Activated CD8-positive, alpha-beta memory T cell treated with anti-CD3 and anti-CD28 coated beads, Interleukin-2, amount 50 U/mL, for 48 hours (primary cell): ENCODE results near the gene PWWP3B.
"Not testable (repeated sequence)": the region's sequence is repeated elsewhere in the genome, so short reads cannot be mapped to it uniquely, and the experiment has no call there.

Experiments
- DNase-seq: peaks from one replicate; pipeline ENCODE4 v3.0.0-alpha.2; 2020

Gene PWWP3B

DNA sequence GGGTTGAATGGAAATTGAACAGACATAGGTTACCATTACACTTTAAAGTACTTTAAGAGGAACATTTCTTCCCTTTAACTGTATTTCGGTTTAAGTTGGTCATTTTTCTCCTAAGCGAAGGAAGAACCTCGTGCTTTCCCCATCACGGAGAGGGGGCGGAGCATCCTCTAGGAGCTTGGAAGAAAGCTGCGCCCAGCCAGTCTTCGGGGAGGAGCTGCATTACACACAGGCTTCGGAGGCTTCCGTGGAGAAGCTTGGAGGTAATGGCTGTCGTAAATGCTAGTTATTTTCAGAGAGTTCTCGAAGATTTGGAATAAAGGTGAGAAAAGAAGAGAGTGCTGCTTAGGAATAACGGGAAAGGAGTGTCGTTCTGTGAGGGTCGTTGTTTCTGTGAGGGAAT is at the start of gene PWWP3B:
TSS of gene PWWP3B (plus strand) at position 199 of the 400 bp plus-strand sequence. CDS start 37,128 bp downstream, outside the sequence.
- DNase-seq: no peak

DNA sequence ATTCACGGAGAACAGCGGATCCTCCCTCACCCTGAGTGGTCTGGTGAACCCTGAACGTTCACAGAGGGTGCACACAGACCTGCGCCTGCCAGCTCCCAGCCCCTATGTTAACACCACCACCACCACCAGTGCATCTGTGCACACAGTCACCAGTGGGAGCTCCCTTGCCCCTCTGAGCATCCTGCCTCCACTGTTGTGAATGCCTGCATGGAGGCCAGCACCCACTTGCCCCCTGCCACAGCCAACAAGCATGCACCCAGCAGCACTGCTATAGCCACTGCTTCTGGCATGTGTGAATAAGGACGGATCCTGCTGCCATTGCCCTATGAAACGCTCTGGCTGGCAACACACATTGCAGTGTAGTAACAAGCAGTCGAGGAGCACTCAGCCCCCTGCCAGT is 29.1 kb upstream of the PWWP3B start:
- no peak for DNase-seq

DNA sequence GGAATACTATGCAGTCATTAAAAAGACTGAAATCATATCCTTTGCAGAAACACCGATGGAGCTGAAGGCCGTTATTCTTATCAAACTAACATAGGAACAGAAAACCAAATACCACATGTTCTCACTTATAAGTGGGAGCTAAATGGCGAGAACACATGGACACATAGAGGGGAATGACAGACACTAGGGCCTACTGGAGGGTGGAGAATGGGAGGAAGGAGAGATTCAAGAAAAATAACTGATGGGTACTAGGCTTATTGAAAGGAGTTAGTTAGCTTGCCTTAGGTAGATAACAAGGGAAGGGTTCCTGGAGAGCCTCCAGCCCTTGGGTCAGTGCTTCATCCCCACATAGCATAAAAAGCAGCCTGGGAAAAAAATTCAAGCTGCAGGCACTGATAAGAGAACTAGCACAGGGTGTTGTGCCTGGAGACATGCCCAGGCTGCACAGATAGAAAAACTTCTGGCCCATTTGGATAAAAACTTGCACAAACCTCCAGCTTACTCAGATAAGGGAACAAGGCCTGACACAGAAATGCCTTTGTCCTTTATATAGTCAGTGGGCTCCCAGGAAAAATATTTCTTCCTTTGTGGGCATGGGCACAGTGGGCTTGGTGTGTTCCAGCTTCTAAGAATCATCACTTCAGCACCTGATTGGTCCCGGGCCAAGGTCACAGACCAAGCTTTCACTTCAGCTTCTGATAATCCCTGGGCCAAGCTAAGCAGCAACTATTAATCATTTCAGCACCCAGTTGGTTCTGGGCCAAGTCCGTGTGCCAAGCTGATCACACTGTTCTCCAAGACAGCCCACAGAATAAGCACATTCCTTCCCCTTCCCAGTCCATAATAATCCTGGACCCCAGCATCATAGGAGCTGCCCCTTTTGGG is 23.1 kb upstream of the PWWP3B start:
- no peak for DNase-seq

DNA sequence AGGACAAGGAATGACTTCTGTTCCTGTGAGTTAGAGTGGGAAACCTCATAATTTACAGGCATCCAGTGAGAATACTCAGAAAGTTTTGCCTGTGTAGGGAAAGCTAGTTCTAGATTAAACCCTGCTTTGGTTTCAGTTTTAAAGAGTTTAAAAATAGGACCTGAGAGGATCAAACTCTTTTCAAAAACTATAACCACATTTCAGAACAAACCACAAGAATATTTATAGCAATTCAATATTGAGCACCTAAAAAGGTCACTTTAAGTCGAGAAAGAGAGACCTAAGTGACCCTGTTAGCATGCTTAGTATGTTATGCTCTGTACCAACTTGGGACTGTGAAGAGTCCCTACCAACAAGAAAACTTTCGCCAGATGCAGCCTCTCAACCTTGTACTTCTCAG is 17.4 kb upstream of the PWWP3B start:
- no peak for DNase-seq

DNA sequence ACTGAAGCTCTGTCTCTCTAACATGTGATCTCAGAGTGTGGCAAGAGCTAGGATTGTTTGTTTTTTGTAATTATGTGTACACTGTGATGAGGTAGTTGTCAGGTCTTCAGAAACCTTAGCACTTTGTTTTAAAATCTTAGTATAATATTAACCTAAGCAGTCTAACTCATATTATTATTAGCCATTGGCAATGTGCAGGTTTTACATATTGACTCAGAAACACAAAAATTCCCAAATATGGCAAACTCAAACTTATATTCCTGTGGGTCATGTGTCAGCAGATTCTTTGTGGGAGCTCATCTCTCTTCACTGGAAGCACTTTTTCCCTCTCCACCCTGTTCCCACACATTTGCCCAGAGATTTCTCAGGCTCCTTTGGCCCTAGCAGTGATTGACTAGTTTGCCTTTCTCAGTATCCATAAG is 8.2 kb upstream of the PWWP3B start:
- no peak for DNase-seq

DNA sequence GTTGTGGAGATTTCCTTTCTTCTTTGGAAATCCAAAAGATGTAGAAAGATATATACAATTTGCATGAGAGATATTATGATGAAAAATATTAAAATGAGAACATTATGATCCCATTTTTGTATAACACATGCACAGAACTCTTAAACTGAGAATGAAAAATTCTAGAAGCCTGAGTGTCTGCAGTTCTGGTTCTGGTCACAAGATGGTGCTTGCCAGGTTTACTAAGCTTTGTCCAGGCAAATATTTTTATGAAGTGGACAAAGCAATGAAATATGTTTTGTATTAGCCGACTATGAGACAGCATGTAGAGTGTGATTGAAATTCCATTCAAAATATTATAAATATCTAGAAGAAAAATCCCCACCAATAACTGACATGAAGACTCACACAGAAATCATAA is 2.2 kb downstream of the PWWP3B start:
- DNase-seq: no peak

DNA sequence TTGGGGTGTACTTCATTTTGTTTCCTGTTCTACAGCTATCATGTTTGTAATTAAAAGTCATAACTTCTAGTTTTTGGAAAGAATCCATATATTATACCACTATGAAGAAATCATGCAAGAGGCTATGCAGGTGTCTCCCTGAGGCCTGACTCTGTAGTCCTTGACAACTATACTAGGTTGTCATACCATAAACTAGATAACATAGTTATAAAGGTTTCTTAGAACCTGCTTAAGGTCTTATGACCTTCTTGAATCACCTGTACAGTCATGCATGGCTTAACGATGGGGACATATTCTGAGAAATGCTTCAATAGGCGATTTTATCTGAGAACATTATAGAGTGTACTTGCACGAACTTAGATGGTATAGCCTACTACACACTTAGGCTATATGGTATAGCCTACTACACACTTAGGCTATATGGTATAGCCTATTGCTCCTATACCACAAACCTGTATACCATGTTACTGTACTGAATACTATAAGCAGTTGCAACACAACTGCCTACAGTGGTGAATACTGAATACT is 3.3 kb downstream of the PWWP3B start:
- DNase-seq: no peak

DNA sequence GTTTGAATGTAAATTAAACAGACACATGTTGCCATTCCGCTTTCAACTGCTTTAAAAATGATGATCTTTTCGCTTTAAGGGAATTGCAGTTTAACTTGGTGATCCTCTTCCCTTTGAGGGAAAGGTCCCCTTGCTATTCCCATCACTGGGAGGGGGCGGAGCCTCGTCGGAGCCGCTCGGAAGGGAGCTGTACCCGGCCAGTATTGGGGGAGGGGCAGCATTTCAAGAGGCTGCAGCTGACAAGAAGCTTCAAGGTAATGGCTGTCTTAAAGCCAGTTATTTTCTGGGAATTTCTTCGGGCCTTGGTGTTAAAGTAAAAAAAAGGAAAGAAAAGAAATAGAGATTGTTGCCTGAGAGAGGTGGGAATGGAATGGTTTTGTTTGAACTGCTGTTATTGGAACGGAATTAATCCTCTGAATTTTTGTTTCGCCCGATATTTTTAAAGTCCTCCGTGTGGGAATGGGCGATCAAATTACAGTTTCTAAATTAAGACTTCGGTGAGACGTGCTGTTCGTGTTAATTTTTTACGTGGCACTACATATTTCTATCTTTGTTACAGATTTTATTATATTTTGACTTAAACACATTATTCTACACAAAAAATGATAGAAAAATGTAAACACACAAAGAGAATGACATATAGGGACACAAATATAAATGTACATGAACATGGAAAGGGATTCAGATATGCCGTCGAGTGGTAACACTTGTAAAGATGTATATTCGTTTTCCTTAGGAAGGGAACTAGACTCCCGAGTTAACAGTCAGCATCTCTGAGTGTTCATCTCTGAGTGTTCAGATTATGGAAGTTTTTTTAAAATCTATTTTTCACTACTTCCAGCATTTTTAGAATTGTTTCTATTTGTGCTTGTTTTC is 9.2 kb downstream of the PWWP3B start:
- DNase-seq: no peak

DNA sequence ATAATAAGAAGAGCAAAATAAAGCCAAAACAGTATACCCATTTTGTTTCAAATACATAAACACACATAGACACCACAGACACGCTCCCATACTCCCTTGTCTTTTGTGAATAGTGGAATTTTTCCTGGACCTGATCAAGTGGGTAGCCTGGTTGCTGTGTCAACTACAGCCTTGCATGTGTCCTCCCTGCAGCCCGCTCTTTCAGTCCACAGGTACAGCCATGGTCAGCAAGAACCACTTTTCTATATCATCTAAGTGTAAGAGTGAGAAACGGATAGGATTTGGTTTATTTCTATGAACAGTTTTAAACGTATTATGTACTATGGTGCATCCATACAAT is 9.8 kb downstream of the PWWP3B start:
- DNase-seq: no peak

DNA sequence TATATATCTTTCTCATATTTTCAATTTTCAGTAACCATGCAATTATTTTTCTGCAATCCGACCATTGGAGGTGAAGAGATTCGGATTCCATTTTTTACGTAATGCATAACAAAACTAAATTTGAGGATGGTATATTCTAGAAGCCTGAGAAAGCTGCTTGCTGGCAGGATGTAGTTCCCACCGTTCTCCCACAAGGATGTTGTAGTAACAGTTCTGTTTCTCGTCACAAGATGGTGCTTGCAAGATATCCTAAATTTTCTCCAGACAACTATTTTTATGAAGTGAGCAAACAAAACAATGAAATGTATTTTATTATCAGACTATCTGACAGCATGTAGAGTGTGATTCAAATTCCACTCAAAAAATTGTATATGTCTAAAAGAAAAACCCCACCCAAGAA is 10.7 kb downstream of the PWWP3B start:
- DNase-seq: no peak

DNA sequence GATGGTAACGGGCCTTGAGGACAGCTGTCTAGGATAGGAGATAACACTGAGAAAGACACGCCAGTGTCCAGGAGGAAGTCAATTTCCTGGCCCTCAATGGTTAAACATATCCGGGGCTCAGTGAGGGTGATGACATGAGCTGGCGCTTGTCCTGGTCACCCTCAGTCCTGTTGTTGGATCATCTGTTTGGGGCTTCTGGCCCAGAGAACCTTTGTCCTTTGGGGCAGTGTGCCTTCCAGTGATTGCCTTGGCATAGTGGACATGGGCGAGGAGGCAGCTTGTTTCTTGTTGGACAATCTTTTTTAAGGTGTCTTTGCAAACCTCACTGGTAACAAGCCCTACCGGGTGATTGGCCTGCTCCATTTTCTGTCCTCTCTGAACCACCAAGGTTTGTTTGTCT is 15.6 kb downstream of the PWWP3B start:
- not testable (repeated sequence) for DNase-seq

DNA sequence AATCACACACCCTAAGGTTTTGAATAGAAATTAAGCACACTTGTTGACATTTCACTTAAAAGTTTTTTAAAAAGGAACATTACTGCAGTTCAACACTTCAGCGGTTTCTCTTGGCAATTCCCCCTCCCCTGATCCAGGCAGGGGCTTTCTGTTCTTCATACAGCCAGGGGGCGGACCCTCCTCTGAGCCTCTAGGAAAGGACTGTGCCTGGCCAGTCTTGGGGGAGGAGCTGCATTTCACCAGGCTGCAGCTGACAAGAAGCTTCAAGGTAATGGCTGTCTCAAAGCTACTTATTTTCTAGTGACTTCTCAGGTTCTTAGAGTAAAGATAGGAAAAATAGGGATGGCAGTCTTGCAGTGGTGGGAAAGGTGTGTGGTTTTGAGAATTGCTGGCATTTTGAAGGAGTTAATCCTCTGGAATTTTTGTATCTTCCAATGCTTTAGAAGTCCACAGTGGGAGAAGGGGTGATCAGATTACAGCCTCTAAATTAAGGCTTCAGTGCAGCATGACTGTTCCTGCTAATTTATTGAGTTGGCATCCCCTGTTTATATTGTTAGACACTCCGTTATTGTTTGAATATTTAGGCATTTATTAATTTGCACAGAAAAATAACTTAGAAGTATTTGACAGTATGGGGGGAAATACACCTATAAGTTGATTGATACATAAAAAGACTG is 33.5 kb downstream of the PWWP3B start:
- no peak for DNase-seq

DNA sequence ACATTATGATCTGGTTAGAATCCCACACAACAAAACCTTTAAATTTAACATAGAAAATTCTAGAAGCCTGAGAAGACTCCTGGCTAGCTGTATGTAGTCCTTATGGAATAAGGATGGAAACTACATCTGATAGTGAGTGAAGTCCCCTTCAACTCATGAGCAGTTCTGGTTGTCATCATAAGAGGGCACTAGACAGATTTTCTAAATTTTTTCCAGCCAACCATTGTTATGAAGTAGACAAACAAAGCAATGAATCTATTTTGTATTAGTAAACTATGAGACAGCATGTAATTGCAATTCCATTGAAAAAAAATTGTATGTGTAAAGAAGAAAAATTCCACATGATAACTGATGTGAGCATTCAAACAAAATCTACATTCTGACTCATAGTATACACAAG is 35.2 kb downstream of the PWWP3B start:
- no peak for DNase-seq

DNA sequence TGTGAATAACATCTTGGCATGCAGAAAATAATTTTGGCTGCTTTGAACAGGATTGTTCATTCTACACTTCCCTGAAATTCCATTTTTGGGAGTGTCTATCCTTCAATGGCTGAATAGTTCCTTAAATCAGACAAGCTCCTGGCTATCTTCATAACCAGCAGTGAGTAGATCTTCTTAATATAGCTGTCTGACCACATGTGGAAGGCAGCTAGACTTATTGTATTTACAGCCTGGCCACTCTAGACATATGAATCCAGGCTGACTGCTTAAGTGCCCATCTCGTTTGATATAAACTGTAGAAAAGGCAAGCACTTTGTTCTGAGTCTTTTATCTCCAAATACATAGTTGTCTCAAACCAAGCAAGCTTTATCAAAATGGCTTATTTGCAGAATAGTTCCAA is 40.0 kb downstream of the PWWP3B start:
- no peak for DNase-seq
